Astrocyte (in vitro differentiated cells and primary cell): ENCODE data around the gene RANGAP1. TPM values are rescaled to one million over a fixed set of nuclear protein-coding genes. Genes with fewer than 3 reads are reported as not detected.

ENCODE experiments used
- DNase-seq: peaks from one replicate; pipeline ENCODE4 v3.0.0-alpha.2; 2010; ENCODE audit warnings: low read depth
- FAIRE-seq: peaks from 2 replicates; lab custom pipeline; 2011; peaks lifted over from hg19 to GRCh38; lab: Jason Lieb, UNC
- H2AFZ ChIP-seq: 2 replicates; pipeline ENCODE4 v1.6.0; 2012; ENCODE audit warnings: low read depth, low read length, inconsistent platforms
- H3K27ac ChIP-seq: 2 replicates; pipeline ENCODE4 v1.5.1; 2011; ENCODE audit warnings: low read depth, low read length, inconsistent platforms
- H3K27me3 ChIP-seq: 2 replicates; pipeline ENCODE4 v1.6.0; 2011; ENCODE audit warnings: low read length, inconsistent platforms; ENCODE audit not compliant: insufficient read depth
- H3K36me3 ChIP-seq: 2 replicates; pipeline ENCODE4 v1.5.1; 2011; ENCODE audit warnings: low read length, inconsistent platforms; ENCODE audit not compliant: insufficient read depth
- H3K4me1 ChIP-seq: 2 replicates; pipeline ENCODE4 v1.5.1; 2011; ENCODE audit warnings: low read length, inconsistent platforms; ENCODE audit not compliant: insufficient read depth
- H3K4me2 ChIP-seq: 2 replicates; pipeline ENCODE4 v1.6.0; 2012; ENCODE audit warnings: low read length, inconsistent platforms
- H3K4me3 ChIP-seq: 2 replicates; pipeline ENCODE4 v1.5.1; 2011; ENCODE audit warnings: low read depth, mild to moderate bottlenecking, low read length, inconsistent platforms; ENCODE audit not compliant: insufficient read depth
- H3K79me2 ChIP-seq: 2 replicates; pipeline ENCODE4 v1.6.0; 2012; ENCODE audit warnings: mild to moderate bottlenecking, low read length, inconsistent platforms; ENCODE audit not compliant: insufficient read depth
- H3K9ac ChIP-seq: 2 replicates; pipeline ENCODE4 v1.6.0; 2012; ENCODE audit warnings: mild to moderate bottlenecking, low read length, inconsistent platforms
- H3K9me3 ChIP-seq: 2 replicates; pipeline ENCODE4 v1.5.1; 2012; ENCODE audit warnings: low read depth, mild to moderate bottlenecking, low read length, inconsistent platforms; ENCODE audit not compliant: insufficient read depth
- H4K20me1 ChIP-seq: 2 replicates; pipeline ENCODE4 v1.6.0; 2012; ENCODE audit warnings: low read length, inconsistent platforms; ENCODE audit not compliant: insufficient read depth
- H3K27ac Mint-ChIP-seq: one replicate; pipeline ENCODE4 v1.8.0; 2021; ENCODE audit warnings: mild to moderate bottlenecking, mixed read lengths; ENCODE audit not compliant: unreplicated experiment
- H3K27me3 Mint-ChIP-seq: one replicate; pipeline ENCODE4 v1.8.0; 2021; ENCODE audit warnings: low read depth, mixed read lengths; ENCODE audit not compliant: unreplicated experiment
- H3K36me3 Mint-ChIP-seq: one replicate; pipeline ENCODE4 v1.8.0; 2021; ENCODE audit warnings: low read depth, mixed read lengths; ENCODE audit not compliant: unreplicated experiment
- H3K4me1 Mint-ChIP-seq: one replicate; pipeline ENCODE4 v1.8.0; 2021; ENCODE audit warnings: low read depth, mixed read lengths; ENCODE audit not compliant: unreplicated experiment
- H3K4me3 Mint-ChIP-seq: one replicate; pipeline ENCODE4 v1.8.0; 2021; ENCODE audit warnings: mild to moderate bottlenecking, moderate library complexity, mixed read lengths; ENCODE audit not compliant: unreplicated experiment
- H3K9me3 Mint-ChIP-seq: one replicate; pipeline ENCODE4 v1.8.0; 2021; ENCODE audit warnings: mild to moderate bottlenecking, mixed read lengths; ENCODE audit not compliant: unreplicated experiment
- EZH2 ChIP-seq: IDR thresholded peaks from 2 replicates; pipeline ENCODE4 v1.6.1; 2012; ENCODE audit warnings: mild to moderate bottlenecking, low read length, inconsistent platforms; ENCODE audit not compliant: insufficient read depth
- total RNA-seq: library from RNA; stranded (reverse); gene quantifications from 2 replicates; pipeline ENCODE4 v1.2.1, GENCODE V29; 2021
- TF ChIP-seq, protein P1 (sequence below): IDR thresholded peaks from 2 replicates; pipeline ENCODE4 v1.5.1; 2011; ENCODE audit warnings: low read depth, mild to moderate bottlenecking, inconsistent platforms, low read length, moderate library complexity; ENCODE audit not compliant: insufficient read depth

RANGAP1 gene
- total RNA-seq, 1 donor from 2014 or later = 77.8 TPM

- no peaks in the 10 kb centered on the region for H3K9me3 Mint-ChIP-seq
- H3K4me1 Mint-ChIP-seq = peaks cover 13% of the 10 kb centered on the region
- H3K9ac ChIP-seq = no peak overlapping the region
- H3K27ac ChIP-seq = no peak overlapping the region
- H3K27ac Mint-ChIP-seq = no peak overlapping the region
- no peak for FAIRE-seq
- no peak overlapping the region for H3K4me2 ChIP-seq
- H4K20me1 ChIP-seq = peaks cover 64% of the 10 kb centered on the region
- TF ChIP-seq EZH2 = no peak
- TF ChIP-seq, protein P1, sequence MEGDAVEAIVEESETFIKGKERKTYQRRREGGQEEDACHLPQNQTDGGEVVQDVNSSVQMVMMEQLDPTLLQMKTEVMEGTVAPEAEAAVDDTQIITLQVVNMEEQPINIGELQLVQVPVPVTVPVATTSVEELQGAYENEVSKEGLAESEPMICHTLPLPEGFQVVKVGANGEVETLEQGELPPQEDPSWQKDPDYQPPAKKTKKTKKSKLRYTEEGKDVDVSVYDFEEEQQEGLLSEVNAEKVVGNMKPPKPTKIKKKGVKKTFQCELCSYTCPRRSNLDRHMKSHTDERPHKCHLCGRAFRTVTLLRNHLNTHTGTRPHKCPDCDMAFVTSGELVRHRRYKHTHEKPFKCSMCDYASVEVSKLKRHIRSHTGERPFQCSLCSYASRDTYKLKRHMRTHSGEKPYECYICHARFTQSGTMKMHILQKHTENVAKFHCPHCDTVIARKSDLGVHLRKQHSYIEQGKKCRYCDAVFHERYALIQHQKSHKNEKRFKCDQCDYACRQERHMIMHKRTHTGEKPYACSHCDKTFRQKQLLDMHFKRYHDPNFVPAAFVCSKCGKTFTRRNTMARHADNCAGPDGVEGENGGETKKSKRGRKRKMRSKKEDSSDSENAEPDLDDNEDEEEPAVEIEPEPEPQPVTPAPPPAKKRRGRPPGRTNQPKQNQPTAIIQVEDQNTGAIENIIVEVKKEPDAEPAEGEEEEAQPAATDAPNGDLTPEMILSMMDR = no peak
- H3K27me3 ChIP-seq = no peaks in the 10 kb centered on the region
- H3K79me2 ChIP-seq = peaks cover 89% of the 10 kb centered on the region
- H3K36me3 ChIP-seq = no peaks in the 10 kb centered on the region
- H2AFZ ChIP-seq = no peak overlapping the region
- H3K4me3 ChIP-seq = no peak overlapping the region
- no peaks in the 10 kb centered on the region for H3K9me3 ChIP-seq
- no peak overlapping the region for H3K4me3 Mint-ChIP-seq
- H3K36me3 Mint-ChIP-seq = peaks cover 14% of the 10 kb centered on the region
- peaks cover 7% of the 10 kb centered on the region for H3K4me1 ChIP-seq
- DNase-seq = no peak
- H3K27me3 Mint-ChIP-seq = no peaks in the 10 kb centered on the region
Observed at GRCh38 chr22:41311487-41311886, 25.5 kb upstream of the RANGAP1 start.

DNA sequence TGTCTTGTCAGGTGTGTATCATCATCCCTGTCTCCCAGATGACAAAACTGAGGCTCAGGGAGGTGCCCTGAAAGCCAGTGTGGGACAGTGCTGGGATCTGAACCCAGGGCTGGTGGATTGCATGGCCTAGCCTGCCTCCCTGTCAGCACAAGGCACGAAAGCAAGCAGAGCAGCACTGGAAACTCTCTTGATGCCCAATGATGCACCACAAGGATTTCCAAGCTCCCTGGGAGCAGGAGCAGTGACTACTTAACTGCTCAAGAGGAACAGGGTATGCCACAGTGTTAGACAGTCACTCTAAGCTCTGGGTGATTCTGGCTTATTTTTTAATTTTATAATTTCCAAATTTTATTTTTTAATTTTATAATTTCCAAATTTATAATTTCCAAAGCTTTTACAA is 24.3 kb upstream of the RANGAP1 start:
- H2AFZ ChIP-seq = no peak overlapping the region
- Mint-ChIP-seq H3K4me3 (no peak overlapping the region), H3K4me1 (peaks cover 20% of the 10 kb centered on the region), H3K36me3 (peaks cover 14% of the 10 kb centered on the region), H3K27me3 (no peaks in the 10 kb centered on the region), H3K9me3 (no peaks in the 10 kb centered on the region), H3K27ac (no peak overlapping the region)
- H3K9ac ChIP-seq = no peak overlapping the region
- H3K27ac ChIP-seq = no peak overlapping the region
- no peaks in the 10 kb centered on the region for H3K36me3 ChIP-seq
- no peak for FAIRE-seq
- H3K79me2 ChIP-seq = peaks cover 93% of the 10 kb centered on the region
- DNase-seq = no peak
- no peaks in the 10 kb centered on the region for H3K9me3 ChIP-seq
- H3K4me2 ChIP-seq = no peak overlapping the region
- no peak for TF ChIP-seq EZH2
- TF ChIP-seq, protein P1 = no peak
- H4K20me1 ChIP-seq = peaks cover 68% of the 10 kb centered on the region
- H3K27me3 ChIP-seq = no peaks in the 10 kb centered on the region
- no peak overlapping the region for H3K4me3 ChIP-seq
- peaks cover 15% of the 10 kb centered on the region for H3K4me1 ChIP-seq

- Mint-ChIP-seq H3K36me3 (peaks cover 18% of the 10 kb centered on the region), H3K9me3 (no peaks in the 10 kb centered on the region), H3K27ac (peak overlapping the region; percentile 4), H3K4me1 (peaks cover 25% of the 10 kb centered on the region), H3K27me3 (no peaks in the 10 kb centered on the region), H3K4me3 (no peak overlapping the region)
- H2AFZ ChIP-seq = no peak overlapping the region
- TF ChIP-seq, protein P1 = no peak
- no peak for TF ChIP-seq EZH2
- DNase-seq (no peak), FAIRE-seq (no peak)
- no peaks in the 10 kb centered on the region for H3K36me3 ChIP-seq
- H3K79me2 ChIP-seq = peaks cover 94% of the 10 kb centered on the region
- H3K4me3 ChIP-seq = no peak overlapping the region
- H3K27me3 ChIP-seq = no peaks in the 10 kb centered on the region
- no peak overlapping the region for H3K27ac ChIP-seq
- H3K9me3 ChIP-seq = no peaks in the 10 kb centered on the region
- H4K20me1 ChIP-seq = peaks cover 74% of the 10 kb centered on the region
- peak overlapping the region; percentile 13 for H3K9ac ChIP-seq
- peaks cover 16% of the 10 kb centered on the region for H3K4me1 ChIP-seq
- no peak overlapping the region for H3K4me2 ChIP-seq
Observed at GRCh38 chr22:41308544-41308947, 22.6 kb upstream of the RANGAP1 start.
